Pancreas (tissue), 10 donors: Measurements from ENCODE around the gene PRR5L. TPM values are rescaled to one million over a fixed set of nuclear protein-coding genes. Genes with fewer than 3 reads are reported as not detected.

Experiments
- ATAC-seq, 4 donors: fragments of 200-7000 bp; cut with Tn5 transposase; one replicate each; pipeline versions ENCODE4 v1.8.0 to v1.9.1; 2020; ENCODE audit warnings: mild to moderate bottlenecking in 4 of 4, moderate library complexity in 4 of 4
- DNase-seq, 6 donors: peaks; one replicate each; pipeline ENCODE4 v3.0.0-alpha.2; 2020
- FAIRE-seq: peaks from 2 replicates; lab custom pipeline; 2012; peaks lifted over from hg19 to GRCh38; lab: Jason Lieb, UNC
- H3K27ac ChIP-seq, 4 donors: fragments of 200-600 bp; sonication (generic); 1 replicate in 3 of 4; 2 replicates in 1 of 4; pipeline versions ENCODE4 v1.5.0 to v1.8.0; 2020
- H3K27me3 ChIP-seq, 4 donors: fragments of 200-600 bp; one replicate each; pipeline ENCODE4 v1.8.0; 2021
- H3K36me3 ChIP-seq, 3 donors: fragments of 200-600 bp; sonication (generic) in 1 of 3; one replicate each; pipeline versions ENCODE4 v1.5.0 to v1.8.0; 2020 to 2021
- H3K4me1 ChIP-seq, 3 donors: fragments of 200-600 bp; one replicate each; pipeline ENCODE4 v1.8.0; 2021
- H3K4me3 ChIP-seq, 4 donors: fragments of 200-600 bp; sonication (generic) in 2 of 4; one replicate each; pipeline versions ENCODE4 v1.5.0 to v1.8.0; 2020 to 2021
- H3K9me3 ChIP-seq, 4 donors: fragments of 200-600 bp; one replicate each; pipeline ENCODE4 v1.8.0; 2021
- WGBS, 2 donors: extraction: QIAGEN DNeasy Blood & Tissue Kit; methylation state at CpG; one replicate each; pipeline ENCODE4 v1.1.7; 2013; 5-methylcytosine and 5-hydroxymethylcytosine counted together
- intact Hi-C, 3 donors: fragments of 100-400 bp; cut with DNase I; formaldehyde crosslinking; loops; one replicate each; pipeline versions ENCODE4 v1.11.1 to v1.14.2; 2022
- polyA plus RNA-seq, 2 donors: library from polyadenylated mRNA; stranded (reverse); fragments of 200-250 nt; gene quantifications; one replicate each; pipeline ENCODE4 v1.2.3, GENCODE V29; 2013
- total RNA-seq, 6 donors: library from RNA; stranded (reverse); fragmentation: NEBNext Ultra II Directional in 4 of 6; extraction: Animal tissue kit (Norgen Biotek cat#: 25700) in 4 of 6; gene quantifications; one replicate each; pipeline versions ENCODE4 v1.2.1 to v1.2.4, GENCODE V29; 2021 to 2023
- TF ChIP-seq, protein P1 (sequence below), 4 donors: fragments of 200-600 bp; sonication (generic) in 3 of 4; IDR thresholded peaks; one replicate each; pipeline versions ENCODE4 v1.5.0 to v1.8.0; 2021; ENCODE audit warnings: antibody characterized with exemption in 4 of 4
- donor health status: healthy with polysubstance abuse.
- donor health status: DM: no; HTN: no; CAD: no; lungs with moderate emphysema.
- donor health status: DM: no; HTN: no; CAD: no.
- donor health status: control.
- donor health status: control.
- donor health status: Bipolar disorder and iron deficiency.
- donor health status: DM: yes; HTN: yes; CAD: no.
- donor health status: DM: no; HTN: no; CAD: no.
- donor health status: DM: no; HTN: no; CAD: no.
- donor health status: DM: yes; HTN: yes; CAD: no.

PRR5L gene
- total and polyA plus RNA-seq, 8 donors: 1.3 to 9.0 (median 2.2) TPM

DNA sequence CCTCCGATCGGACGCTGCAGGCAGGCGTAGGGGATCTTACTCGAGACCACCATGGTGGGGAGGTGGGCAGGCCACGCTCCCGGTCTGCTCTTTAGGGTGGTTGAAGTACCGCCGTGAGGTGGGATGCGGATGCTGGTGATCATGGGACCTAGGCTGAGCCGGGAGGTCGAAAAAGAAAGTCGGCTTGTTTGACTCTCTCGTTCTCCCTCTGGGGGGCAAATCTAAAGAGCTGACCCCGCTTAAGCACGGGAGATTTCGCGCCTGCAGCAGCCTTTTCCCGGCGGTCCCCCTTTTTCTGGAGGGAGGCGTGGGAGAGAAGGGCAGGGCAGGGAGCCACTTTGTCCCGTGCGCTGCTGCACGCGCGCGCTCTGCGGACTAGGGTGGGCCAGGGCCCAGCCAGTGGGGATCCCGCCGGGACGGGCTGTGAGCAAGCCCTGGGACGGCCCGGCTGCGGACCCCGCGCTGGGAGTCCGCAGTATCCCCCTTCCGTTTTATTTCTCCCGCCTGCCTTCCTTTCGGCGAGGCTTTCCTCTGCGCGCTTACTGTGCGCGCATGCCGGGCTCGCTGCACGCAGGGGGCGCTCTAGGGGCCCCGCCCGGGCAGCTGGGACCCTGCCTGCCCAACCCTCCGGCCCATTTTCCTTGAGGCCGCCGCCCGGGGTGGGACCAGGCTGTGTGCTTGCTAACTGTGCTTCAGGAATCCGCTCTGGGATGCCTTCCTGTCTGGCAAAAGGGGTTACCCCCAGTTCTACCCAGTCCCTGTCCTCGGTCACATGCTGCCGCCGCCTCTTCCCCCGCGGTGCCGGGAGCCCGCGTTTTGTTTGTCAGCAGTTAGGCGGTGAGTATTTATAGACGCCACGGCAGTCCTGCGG, 81.0 kb downstream of the PRR5L start:
- FAIRE-seq (no peak), DNase-seq (peak in 4 of 6 donors; percentile 24 to 71 (median 52)), ATAC-seq (peak; percentile 66 to 77 (median 76))
- TF ChIP-seq, protein P1, sequence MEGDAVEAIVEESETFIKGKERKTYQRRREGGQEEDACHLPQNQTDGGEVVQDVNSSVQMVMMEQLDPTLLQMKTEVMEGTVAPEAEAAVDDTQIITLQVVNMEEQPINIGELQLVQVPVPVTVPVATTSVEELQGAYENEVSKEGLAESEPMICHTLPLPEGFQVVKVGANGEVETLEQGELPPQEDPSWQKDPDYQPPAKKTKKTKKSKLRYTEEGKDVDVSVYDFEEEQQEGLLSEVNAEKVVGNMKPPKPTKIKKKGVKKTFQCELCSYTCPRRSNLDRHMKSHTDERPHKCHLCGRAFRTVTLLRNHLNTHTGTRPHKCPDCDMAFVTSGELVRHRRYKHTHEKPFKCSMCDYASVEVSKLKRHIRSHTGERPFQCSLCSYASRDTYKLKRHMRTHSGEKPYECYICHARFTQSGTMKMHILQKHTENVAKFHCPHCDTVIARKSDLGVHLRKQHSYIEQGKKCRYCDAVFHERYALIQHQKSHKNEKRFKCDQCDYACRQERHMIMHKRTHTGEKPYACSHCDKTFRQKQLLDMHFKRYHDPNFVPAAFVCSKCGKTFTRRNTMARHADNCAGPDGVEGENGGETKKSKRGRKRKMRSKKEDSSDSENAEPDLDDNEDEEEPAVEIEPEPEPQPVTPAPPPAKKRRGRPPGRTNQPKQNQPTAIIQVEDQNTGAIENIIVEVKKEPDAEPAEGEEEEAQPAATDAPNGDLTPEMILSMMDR (IDR thresholded peaks at IDR 0.05): peak; percentile 25 to 40 (median 27)
- no peaks in the 10 kb centered on the region for H3K36me3 ChIP-seq
- H3K27me3 ChIP-seq: peaks cover 0 to 5% (median 0%) of the 10 kb centered on the region in 4 donors
- intact Hi-C loops: no loop called here
- H3K4me3 ChIP-seq: peak overlapping the region; percentile 30 to 64 (median 50)
- 0 to 1% methylated on average over 67 to 68 of the region's 68 CpGs for WGBS, 2 donors
- peak overlapping the region in 1 of 4 donors; percentile 45 for H3K27ac ChIP-seq
- H3K9me3 ChIP-seq: no peaks in the 10 kb centered on the region
- H3K4me1 ChIP-seq: peaks cover 8 to 20% (median 16%) of the 10 kb centered on the region in 3 donors

DNA sequence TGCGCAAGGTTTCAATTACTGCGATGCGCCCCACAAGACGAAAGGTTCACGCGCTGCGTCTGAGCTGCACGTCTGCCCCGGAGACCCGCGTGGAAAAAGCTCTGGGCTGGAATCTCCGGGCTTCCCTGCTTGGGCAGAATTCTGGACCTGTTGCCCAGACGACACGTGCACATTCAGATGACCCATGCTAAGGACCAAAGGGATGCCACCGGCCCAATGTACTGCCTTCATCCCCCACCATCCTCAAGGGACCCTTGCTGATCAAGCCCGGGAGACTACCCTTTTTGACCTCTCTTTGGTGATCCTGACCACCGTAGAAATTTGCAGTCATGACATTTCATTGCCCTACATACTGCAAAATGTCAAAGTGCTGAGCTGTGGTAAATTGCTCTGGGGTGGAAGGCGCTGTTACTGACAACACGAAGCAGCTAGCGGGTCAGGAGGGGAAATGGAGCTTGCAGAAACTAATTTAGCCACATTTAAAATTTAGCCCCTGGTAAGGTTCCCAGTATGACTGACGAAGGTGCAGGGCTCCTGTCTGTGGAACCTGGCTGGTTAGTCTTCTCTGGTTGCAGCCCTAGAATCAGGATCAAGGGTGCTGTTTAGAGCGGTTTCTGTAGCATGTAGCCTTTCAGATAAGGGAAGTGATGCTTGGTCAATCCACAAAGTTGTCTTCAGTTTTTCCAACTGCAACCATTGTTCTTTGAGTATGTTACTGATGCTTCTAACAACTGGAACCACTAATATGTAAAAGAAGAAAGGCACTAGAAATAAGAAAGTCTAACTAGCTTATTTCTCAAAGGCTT, 81.9 kb downstream of the PRR5L start:
- H3K4me1 ChIP-seq: peaks cover 3 to 14% (median 7%) of the 10 kb centered on the region in 3 donors
- intact Hi-C loops: no loop called here
- ATAC-seq: peak in 2 of 4 donors; percentile 8 to 18
- H3K27ac ChIP-seq: peak overlapping the region in 1 of 4 donors; percentile 45
- H3K9me3 ChIP-seq: no peaks in the 10 kb centered on the region
- peaks cover 0 to 5% (median 0%) of the 10 kb centered on the region in 4 donors for H3K27me3 ChIP-seq
- FAIRE-seq: no peak
- WGBS, 2 donors: 25 to 26% methylated on average over 22 of the region's 22 CpGs
- TF ChIP-seq, protein P1 (IDR thresholded peaks at IDR 0.05): no peak
- H3K4me3 ChIP-seq: peak overlapping the region; percentile 30 to 64 (median 50)
- H3K36me3 ChIP-seq: no peaks in the 10 kb centered on the region
- DNase-seq: no peak

DNA sequence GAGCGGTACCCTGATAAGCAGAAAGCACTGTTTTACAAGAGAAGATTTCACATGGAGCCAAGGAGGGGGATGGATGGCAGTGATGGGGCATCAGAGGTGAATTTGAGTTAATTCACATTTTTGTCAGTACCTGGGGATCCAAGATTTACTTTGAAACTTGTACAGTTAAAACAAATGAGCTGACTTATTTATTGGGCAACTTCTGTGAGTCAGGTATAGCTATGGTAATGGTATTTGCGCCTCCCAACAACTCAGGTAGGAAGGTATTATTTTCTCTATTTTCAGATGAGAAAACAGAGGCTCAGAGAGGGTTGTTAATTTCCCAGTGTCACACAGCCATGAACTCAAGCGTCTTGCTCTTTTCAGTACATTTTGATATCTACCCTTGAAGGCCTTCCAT, 83.6 kb downstream of the PRR5L start:
- H3K4me3 ChIP-seq: no peak overlapping the region
- DNase-seq (no peak), ATAC-seq (no peak), FAIRE-seq (no peak)
- WGBS, 2 donors: 87 to 90% methylated on average over 3 of the region's 3 CpGs
- H3K36me3 ChIP-seq: no peaks in the 10 kb centered on the region
- peaks cover 0 to 5% (median 0%) of the 10 kb centered on the region in 4 donors for H3K27me3 ChIP-seq
- TF ChIP-seq, protein P1 (IDR thresholded peaks at IDR 0.05): no peak
- intact Hi-C loops: no loop called here
- no peak overlapping the region for H3K27ac ChIP-seq
- no peaks in the 10 kb centered on the region for H3K9me3 ChIP-seq
- peaks cover 0 to 9% (median 3%) of the 10 kb centered on the region in 3 donors for H3K4me1 ChIP-seq

DNA sequence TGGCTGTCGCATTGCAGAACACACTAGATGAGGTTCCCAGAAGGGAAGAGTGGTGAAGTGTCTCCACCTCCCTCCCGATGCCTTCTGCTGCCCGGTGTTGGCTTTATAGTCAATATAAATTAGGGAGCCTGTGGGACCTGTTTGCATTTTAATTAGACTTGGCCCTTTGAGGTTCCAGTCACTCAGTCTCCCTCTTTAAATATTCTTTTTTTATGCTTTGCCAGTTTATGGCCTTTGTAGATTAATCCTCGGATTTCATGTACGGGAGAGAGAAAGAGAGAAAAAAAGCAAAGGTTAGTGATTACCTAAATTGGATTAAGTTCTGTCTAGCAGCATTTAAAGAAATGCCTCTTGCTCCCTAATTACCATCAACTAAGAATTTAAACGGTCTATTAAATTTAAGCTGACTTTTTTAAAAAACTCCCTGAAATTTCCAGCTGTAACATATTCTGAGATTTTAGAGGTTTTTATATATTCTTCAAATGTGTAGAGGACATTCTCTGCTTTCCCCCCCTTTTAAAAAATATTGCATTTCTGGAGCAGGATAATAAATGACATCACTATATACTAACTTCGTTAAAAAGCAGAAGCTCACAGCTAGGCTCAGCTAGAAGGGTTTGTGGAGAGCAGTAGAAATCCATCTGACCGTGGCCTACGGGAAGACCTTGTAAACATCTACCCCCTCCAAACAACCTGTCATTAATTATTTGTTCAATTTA, 84.4 kb downstream of the PRR5L start:
- ATAC-seq: no peak
- Histone ChIP-seq H3K27me3 (peaks cover 0 to 5% (median 0%) of the 10 kb centered on the region in 4 donors), H3K36me3 (no peaks in the 10 kb centered on the region), H3K4me3 (no peak overlapping the region), H3K4me1 (peaks cover 0 to 9% (median 3%) of the 10 kb centered on the region in 3 donors), H3K27ac (no peak overlapping the region), H3K9me3 (no peaks in the 10 kb centered on the region)
- 73 to 81% methylated on average over 9 of the region's 9 CpGs for WGBS, 2 donors
- TF ChIP-seq, protein P1 (IDR thresholded peaks at IDR 0.05): no peak
- intact Hi-C loops: no loop called here
- DNase-seq: no peak
- FAIRE-seq: no peak
